G401 (cell line): ENCODE data around the gene MICAL3. TPM values are rescaled to one million over a fixed set of nuclear protein-coding genes. Genes with fewer than 3 reads are reported as not detected.
"Not testable (repeated sequence)": the region's sequence is repeated elsewhere in the genome, so short reads cannot be mapped to it uniquely, and the experiment has no call there.

Experiments
- DNase-seq: peaks from one replicate; pipeline ENCODE4 v3.0.0-alpha.2; 2015; ENCODE audit warnings: low spot score
- in situ Hi-C: cut with HindIII; loops from 2 replicates; pipeline ENCODE4 v1.10.0; 2016; ENCODE audit warnings: low sequenced_read_pairs, mixed read lengths
- total RNA-seq: library from RNA; depleted of rRNA; stranded (reverse); fragments of >200 nt; shearing (Covaris generic); gene quantifications from 2 replicates; pipeline ENCODE4 v1.2.3, GENCODE V29; 2014

Gene MICAL3
- total RNA-seq, 1 experiment from 2014 or later = 5.3 TPM

DNA sequence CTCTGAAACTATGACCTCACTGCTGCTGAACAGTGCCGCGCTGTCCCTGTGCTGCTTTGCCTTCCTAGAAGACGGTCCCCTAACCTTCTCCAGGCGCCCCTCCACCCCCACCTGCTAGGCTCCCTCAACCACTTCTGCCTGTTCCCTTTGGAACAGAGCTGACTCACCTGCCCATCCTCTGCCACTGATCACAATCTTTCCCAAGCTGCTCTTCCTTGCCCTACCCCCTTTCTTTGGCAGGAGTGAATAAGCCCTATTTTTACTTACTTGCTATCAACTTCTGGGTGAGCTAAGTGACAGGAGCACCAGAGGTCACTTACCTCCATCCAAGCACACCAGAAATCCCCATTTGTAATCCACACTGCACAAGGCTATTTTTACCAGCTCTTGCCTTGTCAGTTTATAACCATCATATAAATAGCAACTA lies 134.1 kb downstream of the MICAL3 start:
- no peak for DNase-seq
- in situ Hi-C loops = loop anchor here (25.0 kb wide), 1 partner anchor 122 kb away; the partner anchor contains the start of gene MICAL3

DNA sequence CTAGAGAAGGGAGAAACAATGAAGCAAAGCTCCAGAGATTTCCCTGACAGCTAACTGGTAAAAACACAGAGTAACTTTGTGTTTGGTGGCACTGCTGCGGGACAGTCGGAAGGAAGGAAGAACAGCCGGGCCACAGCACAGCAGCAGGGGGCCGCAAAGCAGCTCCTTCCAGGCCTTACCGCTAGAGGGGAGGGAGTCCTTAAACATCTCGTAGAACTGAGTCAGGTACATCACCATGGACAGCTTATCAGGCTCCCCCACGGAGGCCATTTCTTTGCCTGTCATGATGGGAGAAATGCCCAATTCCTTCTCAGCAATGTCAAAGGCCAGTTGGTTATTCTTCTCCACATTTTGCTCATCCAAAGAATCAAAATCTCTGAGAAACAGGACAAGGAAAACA lies 135.5 kb downstream of the MICAL3 start:
- peak; percentile 66 for DNase-seq
- in situ Hi-C loops = loop anchor here (25.0 kb wide), 1 partner anchor 123 kb away; the partner anchor contains the start of gene MICAL3

DNA sequence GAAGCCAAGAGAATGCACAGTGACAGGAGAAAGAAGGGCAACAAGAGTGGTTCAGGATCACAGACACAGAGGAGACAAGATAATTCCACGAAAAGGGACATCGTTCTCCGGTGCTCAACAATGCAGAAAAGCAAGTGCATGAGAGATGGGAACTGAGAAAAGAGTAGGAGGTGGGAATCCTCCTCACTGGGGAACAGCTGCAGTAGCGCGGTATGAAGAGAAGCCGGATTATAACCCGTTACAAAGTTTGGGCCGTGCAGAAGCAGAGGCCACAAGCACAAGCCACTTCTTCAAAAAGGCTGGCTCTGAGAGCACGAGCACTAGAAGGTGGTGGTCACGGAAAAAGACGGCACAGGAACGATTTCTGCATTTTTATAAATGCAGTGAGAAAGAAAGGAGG lies 135.9 kb downstream of the MICAL3 start:
- no peak for DNase-seq
- in situ Hi-C loops = loop anchor here (25.0 kb wide), 1 partner anchor 124 kb away; the partner anchor contains the start of gene MICAL3

DNA sequence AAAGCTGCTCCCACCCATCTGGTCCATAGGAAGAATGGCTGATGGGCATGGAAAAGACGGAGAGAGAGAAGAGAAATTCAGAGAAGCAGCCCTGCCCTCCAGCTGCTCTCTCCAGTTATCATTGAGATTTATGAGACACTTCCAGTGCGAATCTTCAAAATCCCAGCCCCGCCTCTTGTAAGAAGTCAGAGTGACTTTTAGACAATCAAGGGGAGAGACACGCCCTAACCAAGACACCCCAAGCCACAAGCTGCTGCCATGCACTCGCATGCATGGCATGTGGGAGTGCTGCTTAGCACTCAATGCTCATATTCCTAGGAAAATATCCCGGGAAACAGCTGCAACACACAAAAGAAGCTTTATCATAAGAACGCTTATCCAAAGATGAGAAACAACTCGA lies 139.5 kb downstream of the MICAL3 start:
- no peak for DNase-seq
- in situ Hi-C loops = loop anchor here (25.0 kb wide), 1 partner anchor 127 kb away; the partner anchor contains the start of gene MICAL3

- no peak for DNase-seq
- in situ Hi-C loops = loop anchor here (25.0 kb wide), 1 partner anchor 128 kb away; the partner anchor contains the start of gene MICAL3
These were observed 140.3 kb downstream of the MICAL3 start for GRCh38 chr22:17884084-17884483.

- DNase-seq = no peak
- in situ Hi-C loops = loop anchor here (25.0 kb wide), 1 partner anchor 129 kb away; the partner anchor contains the start of gene MICAL3
These were observed 141.0 kb downstream of the MICAL3 start for GRCh38 chr22:17883356-17883755.

GRCh38 chr22:17882727-17883126 lies 141.6 kb downstream of the MICAL3 start:
- in situ Hi-C loops = loop anchor here (25.0 kb wide), 1 partner anchor 130 kb away; the partner anchor contains the start of gene MICAL3
- no peak for DNase-seq

DNA sequence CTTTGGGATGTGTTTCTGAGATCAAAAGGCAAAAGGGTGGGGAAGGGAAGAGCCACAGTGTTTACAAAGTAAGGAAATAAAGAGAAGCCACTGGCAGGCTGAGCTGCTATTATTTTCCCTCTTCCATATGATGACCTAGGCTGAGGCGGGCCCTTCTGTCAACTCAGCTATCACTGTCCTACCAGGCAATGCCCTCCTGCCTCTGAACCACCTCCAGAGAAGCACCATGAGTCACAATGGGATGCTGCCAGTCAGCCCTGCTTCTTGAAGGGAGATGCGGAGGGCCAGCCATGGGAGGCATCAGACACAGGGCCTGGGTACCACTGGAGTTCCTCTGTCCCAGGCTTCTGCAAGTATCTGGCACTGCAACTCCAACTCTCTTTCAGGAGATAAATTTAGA lies 142.2 kb downstream of the MICAL3 start:
- in situ Hi-C loops = loop anchor here (25.0 kb wide), 1 partner anchor 130 kb away; the partner anchor contains the start of gene MICAL3
- DNase-seq = no peak

- DNase-seq = no peak
- in situ Hi-C loops = loop anchor here (25.0 kb wide), 1 partner anchor 131 kb away; the partner anchor contains the start of gene MICAL3
These were observed 143.0 kb downstream of the MICAL3 start for GRCh38 chr22:17881366-17881765.

DNA sequence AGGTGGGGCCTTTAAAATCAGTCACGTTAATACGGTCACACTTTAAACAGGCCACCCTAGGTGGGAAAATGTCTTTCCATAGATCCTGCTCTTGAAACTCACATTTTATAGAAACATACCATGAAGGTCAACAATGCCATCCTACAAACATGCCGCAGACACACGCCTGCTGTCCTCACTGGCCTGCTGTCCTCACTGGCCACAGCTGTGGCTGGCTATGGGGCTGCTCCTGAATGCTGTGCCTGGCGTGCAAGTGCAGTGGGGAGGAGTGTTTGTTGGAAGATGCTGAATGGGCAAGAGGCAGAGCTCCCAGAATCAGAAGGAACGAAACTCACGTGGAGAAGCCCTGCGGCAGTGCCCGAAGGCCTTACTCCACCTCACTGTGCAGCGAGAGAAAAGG lies 143.9 kb downstream of the MICAL3 start:
- DNase-seq = no peak
- in situ Hi-C loops = loop anchor here (25.0 kb wide), 1 partner anchor 132 kb away; the partner anchor contains the start of gene MICAL3

DNA sequence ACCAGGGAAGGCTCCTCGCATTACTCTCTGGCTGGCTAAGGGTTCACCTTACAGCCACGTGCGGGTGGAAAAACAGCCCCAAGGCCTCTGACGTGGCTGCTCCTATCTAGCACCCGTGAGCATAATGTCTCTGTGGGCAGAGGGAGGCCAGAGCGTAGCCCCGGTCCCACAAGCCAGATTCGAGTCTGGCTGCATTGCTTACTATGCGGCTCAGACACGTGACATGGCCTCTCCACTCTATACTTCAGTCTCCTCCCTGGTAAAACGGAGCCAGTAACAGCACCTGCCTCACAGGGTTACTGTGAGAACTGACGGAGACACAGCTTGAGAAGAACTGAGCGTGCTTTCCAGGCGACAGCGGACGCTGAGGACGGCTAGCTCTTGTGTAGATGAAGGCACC lies 144.3 kb downstream of the MICAL3 start:
- in situ Hi-C loops = loop anchor here (25.0 kb wide), 1 partner anchor 132 kb away; the partner anchor contains the start of gene MICAL3
- peak; percentile 71 for DNase-seq

DNA sequence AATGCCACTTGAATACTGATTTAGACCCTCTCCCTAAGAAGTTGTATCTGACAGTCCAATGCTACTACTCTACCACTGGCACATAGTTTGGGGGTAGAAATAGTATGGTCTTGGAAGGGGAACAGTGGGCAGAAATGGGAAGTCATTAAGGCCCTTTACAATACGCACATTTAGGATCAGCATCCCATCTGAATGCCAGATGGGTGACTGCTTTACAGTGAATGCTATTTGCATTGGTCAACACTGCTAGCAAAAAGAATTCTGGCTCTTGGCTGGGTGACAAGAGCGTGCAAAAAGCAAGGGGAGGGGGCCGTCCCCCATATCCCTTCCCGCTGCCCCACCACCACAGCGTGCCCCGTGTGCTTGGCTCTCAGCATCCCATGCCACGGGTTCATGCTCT lies 145.4 kb downstream of the MICAL3 start:
- in situ Hi-C loops = loop anchor here (25.0 kb wide), 1 partner anchor 133 kb away; the partner anchor contains the start of gene MICAL3
- no peak for DNase-seq

DNA sequence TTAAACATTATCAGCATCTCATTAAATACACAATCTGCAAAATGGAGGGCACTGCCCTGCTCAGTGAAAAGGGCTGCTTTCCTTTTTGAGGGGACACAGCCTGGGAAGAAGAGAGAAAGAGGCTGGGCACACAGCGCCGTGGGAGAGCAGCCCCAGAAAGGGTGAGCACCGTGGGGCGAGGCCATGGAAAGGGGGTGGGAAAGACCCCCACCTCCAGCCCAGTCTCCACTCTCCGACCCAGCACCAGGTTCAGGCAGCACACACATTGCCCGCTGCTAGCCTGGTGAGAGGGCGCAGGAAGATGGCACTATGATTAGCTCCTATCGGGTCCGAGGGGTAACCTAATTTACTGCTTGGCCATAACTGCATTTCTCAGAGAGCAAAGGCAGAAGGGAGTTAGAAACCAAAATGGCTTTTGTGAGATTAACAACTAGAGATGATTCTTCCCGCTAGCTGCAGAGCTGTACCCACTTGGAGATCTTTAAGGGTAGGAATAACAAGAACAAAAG lies 146.1 kb downstream of the MICAL3 start:
- no peak for DNase-seq
- in situ Hi-C loops = loop anchor here (25.0 kb wide), 1 partner anchor 134 kb away; the partner anchor contains the start of gene MICAL3

DNA sequence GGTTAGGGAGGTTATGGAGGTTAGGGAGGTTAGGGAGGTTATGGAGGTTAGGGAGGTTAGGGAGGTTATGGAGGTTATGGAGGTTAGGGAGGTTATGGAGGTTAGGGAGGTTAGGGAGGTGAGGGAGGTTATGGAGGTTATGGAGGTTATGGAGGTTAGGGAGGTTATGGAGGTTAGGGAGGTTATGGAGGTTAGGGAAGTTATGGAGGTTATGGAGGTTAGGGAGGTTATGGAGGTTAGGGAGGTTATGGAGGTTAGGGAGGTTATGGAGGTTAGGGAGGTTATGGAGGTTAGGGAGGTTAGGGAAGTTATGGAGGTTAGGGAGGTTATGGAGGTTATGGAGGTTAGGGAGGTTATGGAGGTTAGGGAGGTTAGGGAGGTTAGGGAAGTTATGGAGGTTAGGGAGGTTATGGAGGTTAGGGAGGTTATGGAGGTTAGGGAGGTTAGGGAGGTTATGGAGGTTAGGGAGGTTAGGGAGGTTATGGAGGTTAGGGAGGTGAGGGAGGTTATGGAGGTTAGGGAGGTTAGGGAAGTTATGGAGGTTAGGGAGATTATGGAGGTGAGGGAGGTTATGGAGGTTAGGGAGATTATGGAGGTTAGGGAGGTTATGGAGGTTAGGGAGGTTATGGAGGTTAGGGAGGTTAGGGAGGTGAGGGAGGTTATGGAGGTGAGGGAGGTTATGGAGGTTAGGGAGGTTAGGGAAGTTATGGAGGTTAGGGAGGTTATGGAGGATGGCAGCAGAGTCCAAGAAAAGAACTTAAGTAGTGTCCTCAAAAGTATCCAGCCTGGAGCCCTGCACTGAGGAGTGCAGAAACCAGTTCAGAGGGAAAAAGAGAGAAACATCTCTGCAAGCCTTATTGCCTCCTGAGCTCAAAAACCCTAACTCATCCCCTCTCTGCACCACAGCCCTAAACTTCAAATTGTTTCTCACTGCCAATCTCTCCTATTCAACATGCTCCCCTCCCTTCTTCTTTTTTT lies 147.2 kb downstream of the MICAL3 start:
- DNase-seq = not testable (repeated sequence)
- in situ Hi-C loops = loop anchor here (25.0 kb wide), 1 partner anchor 135 kb away; the partner anchor contains the start of gene MICAL3

DNA sequence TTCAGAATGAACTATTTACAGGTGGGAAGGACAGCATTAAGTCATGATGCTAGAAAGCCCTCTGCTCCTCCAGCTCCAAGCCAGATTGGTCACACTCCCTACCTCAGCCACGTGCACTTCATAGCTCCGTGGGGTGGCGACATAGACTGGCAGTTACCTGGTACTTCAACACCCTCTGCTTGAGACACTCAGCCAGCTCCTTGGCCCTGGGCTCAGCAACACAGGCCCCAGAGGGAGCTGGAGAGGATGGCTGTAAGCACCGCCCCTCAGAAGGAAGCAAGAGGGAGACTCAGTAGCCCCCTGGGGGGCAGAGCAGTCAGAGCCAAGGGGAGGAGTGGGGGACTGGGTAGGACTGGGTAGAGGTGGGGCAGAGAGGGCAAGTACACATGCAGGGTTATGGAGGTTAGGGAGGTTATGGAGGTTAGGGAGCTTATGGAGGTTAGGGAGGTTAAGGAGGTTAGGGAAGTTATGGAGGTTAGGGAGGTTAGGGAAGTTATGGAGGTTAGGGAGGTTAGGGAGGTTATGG lies 148.0 kb downstream of the MICAL3 start:
- DNase-seq = peak; percentile 67

DNA sequence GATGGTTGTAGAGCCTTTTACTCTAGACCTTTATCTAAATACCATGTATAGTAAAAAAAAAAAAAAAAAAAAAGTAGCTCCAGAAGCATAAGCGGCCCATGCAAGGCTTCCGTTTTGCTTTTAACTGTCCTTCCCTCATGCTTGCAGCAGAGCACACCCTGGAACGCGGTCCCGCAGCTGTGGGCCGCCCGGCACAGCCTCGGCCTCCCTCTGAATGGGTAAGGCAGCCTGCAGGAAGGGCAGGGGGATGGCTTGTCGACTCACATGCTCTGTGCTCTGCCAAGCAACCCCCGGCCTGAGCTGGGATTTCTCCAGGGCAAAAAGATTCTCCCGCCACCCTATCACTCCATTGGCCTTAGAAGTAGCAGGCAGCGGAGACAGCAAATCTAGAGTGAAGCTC lies 148.7 kb downstream of the MICAL3 start:
- no peak for DNase-seq
- in situ Hi-C loops = loop anchor here (25.0 kb wide), 1 partner anchor 137 kb away; the partner anchor contains the start of gene MICAL3

More for the DNA sequence above, 148.0 kb downstream of the MICAL3 start:
- in situ Hi-C loops = loop anchor here (25.0 kb wide), 1 partner anchor 136 kb away; the partner anchor contains the start of gene MICAL3

DNA sequence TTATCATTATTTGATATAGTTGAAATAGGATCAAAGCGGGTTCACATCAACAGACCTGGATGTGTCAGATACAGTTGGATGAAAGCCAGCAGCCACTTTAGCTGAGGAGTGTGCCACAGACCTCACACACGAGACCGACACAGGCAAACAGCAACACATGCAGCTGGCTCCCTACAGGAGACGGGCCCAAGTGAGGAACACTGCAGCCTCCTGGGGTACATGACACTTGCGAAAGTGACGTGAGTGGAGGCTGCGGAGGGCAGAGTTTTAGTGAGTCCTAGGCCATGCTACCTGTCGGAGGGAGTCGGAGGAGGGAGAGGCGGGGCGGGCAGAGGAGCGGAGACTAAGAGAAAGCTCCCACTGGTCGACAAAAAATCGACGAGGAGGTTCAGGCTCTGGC lies 149.2 kb downstream of the MICAL3 start:
- no peak for DNase-seq
- in situ Hi-C loops = loop anchor here (25.0 kb wide), 1 partner anchor 137 kb away; the partner anchor contains the start of gene MICAL3

DNA sequence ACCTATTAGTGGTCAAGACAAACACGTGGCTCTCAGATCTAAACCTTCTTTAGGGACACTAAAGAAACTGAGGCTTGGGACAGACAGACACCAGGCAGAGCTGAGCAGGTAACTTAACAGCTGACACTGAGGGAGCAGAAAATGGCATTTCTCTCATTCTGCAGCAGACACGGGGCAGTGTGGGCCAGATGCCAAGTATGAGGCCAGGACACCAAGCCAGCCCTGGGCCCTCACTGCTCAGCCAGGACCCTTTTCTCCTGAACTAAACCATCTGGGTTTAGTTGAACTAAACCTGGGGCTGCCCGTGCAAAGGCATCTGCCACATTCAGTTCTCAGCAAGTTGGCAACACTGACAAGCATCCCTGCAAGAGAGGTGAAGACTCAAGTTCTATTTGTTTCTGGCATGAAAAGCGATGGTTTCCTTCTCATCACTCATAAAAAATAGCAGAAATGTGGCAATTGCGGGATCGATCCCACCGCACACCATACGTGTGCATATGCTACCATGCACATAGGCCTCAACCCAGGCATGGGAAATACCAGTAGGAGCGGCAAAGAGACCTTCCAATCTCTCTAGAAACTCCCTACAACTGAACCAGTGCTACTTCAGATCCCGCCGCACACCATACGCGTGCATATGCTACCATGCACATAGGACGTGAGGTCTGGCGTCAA lies 150.0 kb downstream of the MICAL3 start:
- peak; percentile 71 for DNase-seq
- in situ Hi-C loops = no loop called here
